K562 (cell line): ENCODE results near the gene KRTAP5-5.

Source experiments
- ATF7 ChIP-seq: fragments of 450-650 bp; IDR thresholded peaks from 2 replicates; pipeline ENCODE4 v1.7.1; 2014; ENCODE audit warnings: mild to moderate bottlenecking, moderate library complexity
- ELF2 ChIP-seq: fragments of 250-450 bp; sonication (Bioruptor Pico); IDR thresholded peaks from 2 replicates; pipeline ENCODE4 v1.5.0; 2021; ENCODE audit warnings: mild to moderate bottlenecking
- HDGF ChIP-seq: fragments of 450-650 bp; IDR thresholded peaks from 2 replicates; pipeline ENCODE4 v1.6.1; 2016
- KAT8 ChIP-seq: fragments of 450-650 bp; IDR thresholded peaks from 2 replicates; pipeline ENCODE4 v1.6.1; 2016; ENCODE audit warnings: low read depth, mild to moderate bottlenecking
- LEF1 ChIP-seq: fragments of 450-650 bp; IDR thresholded peaks from 2 replicates; pipeline ENCODE4 v1.6.1; 2016; ENCODE audit warnings: mild to moderate bottlenecking
- MXI1 ChIP-seq: IDR thresholded peaks from 2 replicates; pipeline ENCODE4 v1.6.1; 2011; ENCODE audit warnings: low read depth, mild to moderate bottlenecking, improper control_type of control experiment, low read length
- POLR2AphosphoS5 ChIP-seq: IDR thresholded peaks from 2 replicates; pipeline ENCODE4 v1.6.1; 2011; ENCODE audit warnings: mild to moderate bottlenecking, low read depth, low read length, moderate library complexity; ENCODE audit not compliant: control insufficient read depth, insufficient read depth
- SAP30 ChIP-seq: fragments of 200-600 bp; sonication (generic); IDR thresholded peaks from 2 replicates; pipeline ENCODE4 v1.6.1; 2012; ENCODE audit warnings: borderline replicate concordance, low read depth, mild to moderate bottlenecking, moderate library complexity, low read length, control low read depth, inconsistent platforms; ENCODE audit not compliant: insufficient read depth, poor library complexity, severe bottlenecking
- TARDBP ChIP-seq: fragments of 450-650 bp; IDR thresholded peaks from 2 replicates; pipeline ENCODE4 v1.6.1; 2016
- TEAD1 ChIP-seq, 2 experiments: fragments of 450-650 bp in 1 of 2; sonication (generic) in 1 of 2; formaldehyde crosslinking; IDR thresholded peaks; 2 replicates each; pipeline versions ENCODE4 v1.4.0 to v1.8.0; 2020 to 2022; ENCODE audit warnings: mild to moderate bottlenecking in 2 of 2, missing genetic modification reagents in 1 of 2
- ZNF830 ChIP-seq: fragments of 250-450 bp; sonication (Bioruptor Pico); IDR thresholded peaks from 2 replicates; pipeline ENCODE4 v1.5.0; 2021; ENCODE audit warnings: mild to moderate bottlenecking
- TF ChIP-seq, protein P1 (sequence below): sonication (generic); formaldehyde crosslinking; IDR thresholded peaks from 2 replicates; pipeline ENCODE4 v1.8.0; 2022; ENCODE audit warnings: missing genetic modification reagents, mild to moderate bottlenecking, moderate library complexity, borderline replicate concordance
- TF ChIP-seq, protein P2 (sequence below), 3 experiments: IDR thresholded peaks in 2 of 3; conservative IDR thresholded peaks in 1 of 3; 2 replicates each; pipeline ENCODE4 v1.5.1; 2011 to 2012; ENCODE audit warnings: low read length in 3 of 3, mild to moderate bottlenecking in 3 of 3, control low read depth in 2 of 3, improper control_type of control experiment in 1 of 3, inconsistent platforms in 1 of 3, low read depth in 1 of 3, mixed read lengths in 1 of 3, moderate library complexity in 1 of 3; ENCODE audit not compliant: insufficient read depth in 2 of 3
- TF ChIP-seq, protein P3 (sequence below): fragments of 450-650 bp; IDR thresholded peaks from 2 replicates; pipeline ENCODE4 v1.6.1; 2018; ENCODE audit warnings: mild to moderate bottlenecking, low read depth; ENCODE audit not compliant: partially characterized antibody

DNA sequence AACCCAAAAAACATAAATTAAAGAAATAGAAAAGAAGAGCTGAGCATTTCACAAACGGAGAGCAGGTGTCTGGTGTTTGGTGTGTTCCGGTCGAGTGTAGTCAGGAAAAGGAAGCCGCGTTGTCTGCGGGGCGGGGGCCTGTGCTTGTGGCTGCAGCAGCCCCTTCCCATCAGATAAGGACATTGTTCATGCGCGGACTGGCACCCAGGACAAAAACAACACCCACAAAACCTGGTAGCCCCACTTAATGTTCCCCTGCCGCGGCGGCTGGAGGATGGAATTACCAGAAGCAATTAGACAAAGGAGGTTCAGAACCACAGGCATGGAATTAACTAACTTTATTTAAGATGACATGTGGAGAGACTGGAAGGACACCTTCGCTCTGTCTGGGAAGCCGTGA is 29.9 kb downstream of the KRTAP5-5 start:
- TF ChIP-seq LEF1 (no peak), ATF7 (no peak), MXI1 (no peak), TARDBP (no peak), ELF2 (no peak), ZNF830 (CRISPR knock-in tag) (no peak), KAT8 (no peak), POLR2AphosphoS5 (no peak), SAP30 (no peak), TEAD1 (CRISPR knock-in tag; IDR thresholded peaks at IDR 0.05) (no peak), HDGF (no peak)
- TF ChIP-seq, protein P1, sequence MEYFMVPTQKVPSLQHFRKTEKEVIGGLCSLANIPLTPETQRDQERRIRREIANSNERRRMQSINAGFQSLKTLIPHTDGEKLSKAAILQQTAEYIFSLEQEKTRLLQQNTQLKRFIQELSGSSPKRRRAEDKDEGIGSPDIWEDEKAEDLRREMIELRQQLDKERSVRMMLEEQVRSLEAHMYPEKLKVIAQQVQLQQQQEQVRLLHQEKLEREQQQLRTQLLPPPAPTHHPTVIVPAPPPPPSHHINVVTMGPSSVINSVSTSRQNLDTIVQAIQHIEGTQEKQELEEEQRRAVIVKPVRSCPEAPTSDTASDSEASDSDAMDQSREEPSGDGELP (CRISPR knock-in tag): no peak
- TF ChIP-seq, protein P2, sequence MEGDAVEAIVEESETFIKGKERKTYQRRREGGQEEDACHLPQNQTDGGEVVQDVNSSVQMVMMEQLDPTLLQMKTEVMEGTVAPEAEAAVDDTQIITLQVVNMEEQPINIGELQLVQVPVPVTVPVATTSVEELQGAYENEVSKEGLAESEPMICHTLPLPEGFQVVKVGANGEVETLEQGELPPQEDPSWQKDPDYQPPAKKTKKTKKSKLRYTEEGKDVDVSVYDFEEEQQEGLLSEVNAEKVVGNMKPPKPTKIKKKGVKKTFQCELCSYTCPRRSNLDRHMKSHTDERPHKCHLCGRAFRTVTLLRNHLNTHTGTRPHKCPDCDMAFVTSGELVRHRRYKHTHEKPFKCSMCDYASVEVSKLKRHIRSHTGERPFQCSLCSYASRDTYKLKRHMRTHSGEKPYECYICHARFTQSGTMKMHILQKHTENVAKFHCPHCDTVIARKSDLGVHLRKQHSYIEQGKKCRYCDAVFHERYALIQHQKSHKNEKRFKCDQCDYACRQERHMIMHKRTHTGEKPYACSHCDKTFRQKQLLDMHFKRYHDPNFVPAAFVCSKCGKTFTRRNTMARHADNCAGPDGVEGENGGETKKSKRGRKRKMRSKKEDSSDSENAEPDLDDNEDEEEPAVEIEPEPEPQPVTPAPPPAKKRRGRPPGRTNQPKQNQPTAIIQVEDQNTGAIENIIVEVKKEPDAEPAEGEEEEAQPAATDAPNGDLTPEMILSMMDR (IDR thresholded peaks at IDR 0.05 in 2 of 3, conservative IDR thresholded peaks at IDR 0.05 in 1 of 3; ENCODE audit: insufficient read depth in 2 of 3, low read depth in 1 of 3, low read length in 3 of 3): no peak
- TF ChIP-seq, protein P3, sequence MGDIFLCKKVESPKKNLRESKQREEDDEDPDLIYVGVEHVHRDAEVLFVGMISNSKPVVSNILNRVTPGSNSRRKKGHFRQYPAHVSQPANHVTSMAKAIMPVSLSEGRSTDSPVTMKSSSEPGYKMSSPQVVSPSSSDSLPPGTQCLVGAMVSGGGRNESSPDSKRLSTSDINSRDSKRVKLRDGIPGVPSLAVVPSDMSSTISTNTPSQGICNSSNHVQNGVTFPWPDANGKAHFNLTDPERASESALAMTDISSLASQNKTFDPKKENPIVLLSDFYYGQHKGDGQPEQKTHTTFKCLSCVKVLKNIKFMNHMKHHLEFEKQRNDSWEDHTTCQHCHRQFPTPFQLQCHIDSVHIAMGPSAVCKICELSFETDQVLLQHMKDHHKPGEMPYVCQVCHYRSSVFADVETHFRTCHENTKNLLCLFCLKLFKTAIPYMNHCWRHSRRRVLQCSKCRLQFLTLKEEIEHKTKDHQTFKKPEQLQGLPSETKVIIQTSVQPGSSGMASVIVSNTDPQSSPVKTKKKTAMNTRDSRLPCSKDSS: no peak
